ENCODE measurements around the gene IQGAP1.
"Not testable (repeated sequence)": the region's sequence is repeated elsewhere in the genome, so short reads cannot be mapped to it uniquely, and the experiment has no call there.

The IQGAP1 gene

DNA sequence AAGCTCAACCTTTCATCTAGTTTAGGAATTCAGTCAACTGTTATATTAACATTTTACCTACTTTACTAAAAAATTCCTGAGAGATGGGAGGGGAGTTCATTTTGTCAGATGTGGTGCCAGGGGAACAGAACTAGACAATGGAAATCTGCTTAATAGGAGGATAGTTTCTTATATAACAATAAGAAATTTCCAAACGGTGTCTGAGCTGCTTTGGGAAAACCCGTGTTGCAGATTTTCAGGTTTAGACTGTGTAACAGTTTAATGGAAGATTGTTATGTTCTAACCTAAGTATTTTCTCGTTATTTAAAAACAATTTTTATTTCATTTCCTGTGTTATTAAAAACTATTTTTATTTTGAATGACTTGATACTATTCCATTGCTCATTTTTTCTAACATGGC, 19.3 kb downstream of the IQGAP1 start:
- H3K4me3 ChIP-seq (ENCODE audit: low read depth, low read length) = no peak overlapping the region
- no peak for DNase-seq (ENCODE audit: low read depth)
- TF ChIP-seq, protein P1, sequence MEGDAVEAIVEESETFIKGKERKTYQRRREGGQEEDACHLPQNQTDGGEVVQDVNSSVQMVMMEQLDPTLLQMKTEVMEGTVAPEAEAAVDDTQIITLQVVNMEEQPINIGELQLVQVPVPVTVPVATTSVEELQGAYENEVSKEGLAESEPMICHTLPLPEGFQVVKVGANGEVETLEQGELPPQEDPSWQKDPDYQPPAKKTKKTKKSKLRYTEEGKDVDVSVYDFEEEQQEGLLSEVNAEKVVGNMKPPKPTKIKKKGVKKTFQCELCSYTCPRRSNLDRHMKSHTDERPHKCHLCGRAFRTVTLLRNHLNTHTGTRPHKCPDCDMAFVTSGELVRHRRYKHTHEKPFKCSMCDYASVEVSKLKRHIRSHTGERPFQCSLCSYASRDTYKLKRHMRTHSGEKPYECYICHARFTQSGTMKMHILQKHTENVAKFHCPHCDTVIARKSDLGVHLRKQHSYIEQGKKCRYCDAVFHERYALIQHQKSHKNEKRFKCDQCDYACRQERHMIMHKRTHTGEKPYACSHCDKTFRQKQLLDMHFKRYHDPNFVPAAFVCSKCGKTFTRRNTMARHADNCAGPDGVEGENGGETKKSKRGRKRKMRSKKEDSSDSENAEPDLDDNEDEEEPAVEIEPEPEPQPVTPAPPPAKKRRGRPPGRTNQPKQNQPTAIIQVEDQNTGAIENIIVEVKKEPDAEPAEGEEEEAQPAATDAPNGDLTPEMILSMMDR (IDR thresholded peaks at IDR 0.05; ENCODE audit: insufficient read depth, low read depth, low read length, missing control alignments) = no peak

DNA sequence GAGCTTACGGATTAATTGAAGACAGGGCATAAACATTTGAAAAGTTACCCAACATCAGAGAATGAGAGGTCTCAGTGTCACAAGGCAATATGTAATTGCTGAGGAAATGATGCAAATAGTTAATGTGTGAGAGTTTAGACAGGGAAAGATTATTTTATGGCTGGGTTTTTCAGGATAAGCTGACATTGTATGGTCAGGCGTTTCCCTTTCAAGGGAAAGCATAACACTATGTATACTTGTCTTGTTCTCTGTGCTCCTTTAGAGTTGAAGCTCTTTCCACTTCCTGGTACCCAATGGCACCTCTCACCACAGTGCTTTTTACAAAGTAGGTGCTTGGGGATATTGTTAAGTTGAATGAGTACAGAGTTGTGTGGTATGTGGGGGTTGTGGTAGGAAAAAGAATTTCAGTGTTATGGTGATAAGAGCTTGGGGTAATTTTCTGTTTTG, 19.9 kb downstream of the IQGAP1 start:
- H3K4me3 ChIP-seq (ENCODE audit: low read depth, low read length) = no peak overlapping the region
- DNase-seq (ENCODE audit: low read depth) = peak; percentile 54
- TF ChIP-seq, protein P1 (IDR thresholded peaks at IDR 0.05; ENCODE audit: insufficient read depth, low read depth, low read length, missing control alignments) = no peak

DNA sequence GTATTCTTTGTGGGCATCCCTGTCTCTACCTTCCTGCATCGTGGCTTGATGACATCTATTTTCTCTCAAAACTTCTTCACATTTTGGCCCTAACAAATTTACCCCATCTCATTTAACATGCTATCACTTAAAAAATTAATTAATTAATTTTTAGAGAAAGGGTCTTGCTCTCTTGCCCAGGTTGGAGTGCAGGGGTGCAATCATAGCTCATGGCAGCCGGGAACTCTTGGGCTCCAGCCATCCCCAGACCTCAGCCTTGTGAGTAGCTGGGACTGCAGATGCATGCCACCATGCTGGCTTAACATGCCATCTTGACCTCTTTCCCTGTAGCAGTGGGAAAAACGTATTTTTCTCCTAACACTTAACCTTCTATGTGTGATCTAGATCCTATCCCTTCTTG, 20.6 kb downstream of the IQGAP1 start:
- H3K4me3 ChIP-seq (ENCODE audit: low read depth, low read length) = no peak overlapping the region
- DNase-seq (ENCODE audit: low read depth) = no peak
- TF ChIP-seq, protein P1 (IDR thresholded peaks at IDR 0.05; ENCODE audit: insufficient read depth, low read depth, low read length, missing control alignments) = no peak

DNA sequence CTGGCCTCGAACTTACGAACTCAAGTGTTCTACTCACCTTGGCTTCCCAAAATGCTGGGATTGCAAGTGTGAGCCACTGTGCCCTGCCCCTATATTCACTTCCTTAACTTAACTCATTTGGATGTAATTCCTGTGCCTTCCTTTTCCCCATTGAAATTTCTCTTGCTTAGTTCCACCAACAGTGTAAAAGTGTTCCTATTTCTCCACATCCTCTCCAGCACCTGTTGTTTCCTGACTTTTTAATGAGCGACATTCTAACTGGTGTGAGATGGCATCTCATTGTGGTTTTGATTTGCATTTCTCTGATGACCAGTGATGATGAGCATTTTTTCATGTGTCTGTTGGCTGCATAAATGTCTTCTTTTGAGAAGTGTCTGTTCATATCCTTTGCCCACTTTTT, 21.5 kb downstream of the IQGAP1 start:
- DNase-seq (ENCODE audit: low read depth); H3K4me3 ChIP-seq (ENCODE audit: low read depth, low read length): not testable (repeated sequence)

DNA sequence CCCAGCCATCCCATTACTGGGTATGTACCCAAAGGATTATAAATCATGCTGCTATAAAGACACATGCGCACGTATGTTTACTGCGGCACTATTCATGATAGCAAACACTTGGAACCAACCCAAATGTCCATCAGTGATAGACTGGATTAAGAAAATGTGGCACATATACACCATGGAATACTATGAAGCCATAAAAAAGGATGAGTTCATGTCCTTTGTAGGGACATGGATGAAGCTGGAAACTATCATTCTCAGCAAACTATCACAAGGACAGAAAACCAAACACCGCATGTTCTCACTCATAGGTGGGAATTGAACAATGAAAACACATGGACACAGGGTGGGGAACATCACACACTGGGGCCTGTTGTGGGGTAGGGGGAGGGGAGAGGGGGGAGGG, 22.3 kb downstream of the IQGAP1 start:
- not testable (repeated sequence) for H3K4me3 ChIP-seq (ENCODE audit: low read depth, low read length); DNase-seq (ENCODE audit: low read depth)

DNA sequence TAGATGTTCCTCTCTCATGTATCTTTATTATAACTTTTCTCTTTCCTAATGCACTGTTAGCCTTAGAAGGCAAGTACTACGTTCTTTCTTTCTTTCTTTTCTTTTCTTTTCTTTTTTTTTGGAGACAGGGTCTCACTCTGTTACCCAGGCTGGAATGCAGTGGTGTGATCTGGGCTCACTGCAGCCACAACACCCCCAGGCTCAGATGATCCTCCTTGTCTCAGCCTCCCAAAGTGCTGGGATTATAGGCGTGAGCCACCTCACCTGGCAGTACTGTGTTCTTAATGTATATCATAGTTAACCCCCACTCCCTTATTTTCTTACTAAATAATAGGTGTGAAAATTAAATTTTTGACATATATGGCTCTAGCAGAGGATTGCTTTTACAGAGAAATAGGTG, 23.1 kb downstream of the IQGAP1 start:
- TF ChIP-seq, protein P1 (IDR thresholded peaks at IDR 0.05; ENCODE audit: insufficient read depth, low read depth, low read length, missing control alignments) = no peak
- DNase-seq (ENCODE audit: low read depth) = no peak
- no peak overlapping the region for H3K4me3 ChIP-seq (ENCODE audit: low read depth, low read length)

DNA sequence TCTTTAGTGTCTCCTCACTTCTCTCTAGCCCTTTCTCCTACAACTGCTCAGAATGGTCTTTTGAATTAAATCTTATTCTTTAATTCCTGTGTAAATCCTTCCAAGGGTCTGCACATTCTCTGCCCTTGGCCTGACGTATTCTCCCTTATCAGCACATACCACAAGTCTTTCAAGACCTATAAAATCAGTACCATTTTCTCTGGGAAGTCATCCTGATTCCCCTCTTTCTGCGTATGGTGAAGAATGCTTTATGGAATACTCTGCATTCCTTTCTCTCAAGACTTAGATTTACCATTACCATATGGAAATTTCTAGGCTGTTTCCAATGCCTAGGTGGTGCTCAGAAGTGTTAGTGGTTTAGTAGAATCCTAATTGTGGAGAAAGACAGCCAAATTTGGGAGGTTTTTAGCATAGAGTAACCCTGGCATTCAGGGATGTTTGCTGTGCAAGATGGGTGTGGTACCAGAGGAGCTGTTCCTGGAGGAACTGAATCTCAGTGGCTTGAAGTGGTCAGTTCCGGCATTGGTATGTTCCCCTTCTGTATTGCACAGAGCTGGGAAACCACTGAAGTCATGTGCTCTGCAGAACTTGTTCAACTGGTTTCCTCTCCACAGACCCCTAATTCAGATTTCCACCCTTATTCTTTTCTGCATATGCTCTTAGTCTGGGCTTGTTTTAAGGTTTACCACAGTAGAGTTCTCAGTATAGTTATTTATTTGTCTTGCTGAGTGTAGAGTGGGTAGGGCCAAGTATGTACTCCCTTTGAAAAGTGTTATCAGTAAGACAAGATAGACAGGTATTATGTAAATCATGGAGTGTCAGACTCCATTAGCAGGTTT, 24.5 kb downstream of the IQGAP1 start:
- DNase-seq (ENCODE audit: low read depth) = peak; percentile 86
- H3K4me3 ChIP-seq (ENCODE audit: low read depth, low read length) = no peak overlapping the region
- TF ChIP-seq, protein P1 (IDR thresholded peaks at IDR 0.05; ENCODE audit: insufficient read depth, low read depth, low read length, missing control alignments) = no peak

All from GM12865 (cell line).